Measurements from ENCODE around the gene RAB12. TPM values are rescaled to one million over a fixed set of nuclear protein-coding genes. Genes with fewer than 3 reads are reported as not detected.

RAB12 gene
- total and polyA plus RNA-seq, 2 of the 13 experiments (the other 11 are each of a cell fraction or from before 2014, with no cell fraction given), result 9.5 to 25.3 TPM

- H3K9ac ChIP-seq (ENCODE audit: insufficient read depth, low read depth, low read length), result no peak overlapping the region
- H3K79me2 ChIP-seq (ENCODE audit: insufficient read depth, low read length), result no peaks in the 10 kb centered on the region
- peaks cover 25% of the 10 kb centered on the region for H3K4me1 ChIP-seq (ENCODE audit: insufficient read depth, low read length)
- BruUV-seq (replicated peaks), result no TSS peak
- no peaks in the 10 kb centered on the region for H3K9me3 ChIP-seq (ENCODE audit: low read length)
- ATAC-seq, result no peak
- H3K36me3 ChIP-seq (replicated peaks in 1 of 2; ENCODE audit: control insufficient read depth in 1 of 2, insufficient read depth in 2 of 2, low read length in 2 of 2), result no peaks in the 10 kb centered on the region
- DNase-seq (ENCODE audit: low spot score), result no peak
- ChIA-PET POLR2A (no interaction called here), CTCF (ENCODE audit: low intra/inter-chr PET ratio, low total read pairs) (no interaction called here)
- no peak overlapping the region for H3K4me2 ChIP-seq (ENCODE audit: low read depth, low read length)
- TF ChIP-seq HOXA9 (CRISPR knock-in tag; IDR thresholded peaks at IDR 0.05; ENCODE audit: borderline replicate concordance) (no peak), CCDC6 (CRISPR knock-in tag; IDR thresholded peaks at IDR 0.05) (no peak)
- no peak for FAIRE-seq
- no peaks in the 10 kb centered on the region for H4K20me1 ChIP-seq (ENCODE audit: insufficient read depth, low read length)
- 29% methylated on average over 4 of the region's 4 CpGs for WGBS (ENCODE audit: low lambda C conversion rate)
- H2AFZ ChIP-seq (ENCODE audit: low read length), result no peak overlapping the region
- peaks cover 1 to 9% of the 10 kb centered on the region in 2 experiments; a peak in 3 of 5 replicates for H3K27me3 ChIP-seq (ENCODE audit: control insufficient read depth in 1 of 2, insufficient read depth in 2 of 2, low read length in 2 of 2)
- no peak overlapping the region for H3K4me3 ChIP-seq (replicated peaks in 1 of 3; ENCODE audit: insufficient read depth in 1 of 3, low read depth in 2 of 3, low read length in 3 of 3)
- in situ Hi-C loops (cut with HindIII; ENCODE audit: extremely low pct_ligation_motif_present, low pct_unique_long_range_greater_than_20kb) (no loop called here), intact Hi-C loops (cut with micrococcal nuclease; ENCODE audit: unreplicated experiment) (no loop called here)
- no peak overlapping the region for H3K27ac ChIP-seq (ENCODE audit: extremely low read length, insufficient read depth, low read length)
Measured at GRCh38 chr18:8602040-8602439, 7.2 kb upstream of the RAB12 start.

GRCh38 chr18:8602557-8602956 is 6.7 kb upstream of the RAB12 start:
- H3K9ac ChIP-seq (ENCODE audit: insufficient read depth, low read depth, low read length), result no peak overlapping the region
- no peaks in the 10 kb centered on the region for H3K36me3 ChIP-seq (replicated peaks in 1 of 2; ENCODE audit: control insufficient read depth in 1 of 2, insufficient read depth in 2 of 2, low read length in 2 of 2)
- in situ Hi-C loops (cut with HindIII; ENCODE audit: extremely low pct_ligation_motif_present, low pct_unique_long_range_greater_than_20kb) (no loop called here), intact Hi-C loops (cut with micrococcal nuclease; ENCODE audit: unreplicated experiment) (no loop called here)
- FAIRE-seq, result no peak
- DNase-seq (ENCODE audit: low spot score), result no peak
- H3K9me3 ChIP-seq (ENCODE audit: low read length), result no peaks in the 10 kb centered on the region
- ChIA-PET CTCF (ENCODE audit: low intra/inter-chr PET ratio, low total read pairs) (no interaction called here), POLR2A (no interaction called here)
- H3K4me1 ChIP-seq (ENCODE audit: insufficient read depth, low read length), result peaks cover 28% of the 10 kb centered on the region
- no peaks in the 10 kb centered on the region for H4K20me1 ChIP-seq (ENCODE audit: insufficient read depth, low read length)
- H3K27ac ChIP-seq (ENCODE audit: extremely low read length, insufficient read depth, low read length), result no peak overlapping the region
- no peak for ATAC-seq
- no peak for TF ChIP-seq THAP11 (CRISPR knock-in tag; IDR thresholded peaks at IDR 0.05)
- no peak for TF ChIP-seq LBX2 (CRISPR knock-in tag; IDR thresholded peaks at IDR 0.05; ENCODE audit: borderline replicate concordance)
- no peak for TF ChIP-seq NRL (CRISPR knock-in tag; IDR thresholded peaks at IDR 0.05; ENCODE audit: borderline replicate concordance)
- no peak for TF ChIP-seq NBN (conservative IDR thresholded peaks at IDR 0.05)
- TF ChIP-seq SMAD3 (CRISPR knock-in tag; IDR thresholded peaks at IDR 0.05), result no peak
- no peak for TF ChIP-seq MXI1 (IDR thresholded peaks at IDR 0.05; ENCODE audit: borderline replicate concordance, low read depth, low read length)
- TF ChIP-seq ZNF414 (CRISPR knock-in tag; IDR thresholded peaks at IDR 0.05), result no peak
- no peak for TF ChIP-seq ARID3A (IDR thresholded peaks at IDR 0.05; ENCODE audit: low read depth, low read length)
- no peak for TF ChIP-seq CREB3 (CRISPR knock-in tag; IDR thresholded peaks at IDR 0.05)
- 36% methylated on average over 2 of the region's 2 CpGs for WGBS (ENCODE audit: low lambda C conversion rate)
- H3K79me2 ChIP-seq (ENCODE audit: insufficient read depth, low read length), result no peaks in the 10 kb centered on the region
- H2AFZ ChIP-seq (ENCODE audit: low read length), result no peak overlapping the region
- no TSS peak for BruUV-seq (replicated peaks)
- no peak overlapping the region for H3K4me2 ChIP-seq (ENCODE audit: low read depth, low read length)
- H3K27me3 ChIP-seq (ENCODE audit: control insufficient read depth in 1 of 2, insufficient read depth in 2 of 2, low read length in 2 of 2), result peaks cover 1 to 9% of the 10 kb centered on the region in 2 experiments; a peak in 3 of 5 replicates
- H3K4me3 ChIP-seq (replicated peaks in 1 of 3; ENCODE audit: insufficient read depth in 1 of 3, low read depth in 2 of 3, low read length in 3 of 3), result no peak overlapping the region

All from HepG2 (cell line).